Measurements from ENCODE around the gene OR10C1.
"Not testable (repeated sequence)": the region's sequence is repeated elsewhere in the genome, so short reads cannot be mapped to it uniquely, and the experiment has no call there.

OR10C1 gene, protein sequence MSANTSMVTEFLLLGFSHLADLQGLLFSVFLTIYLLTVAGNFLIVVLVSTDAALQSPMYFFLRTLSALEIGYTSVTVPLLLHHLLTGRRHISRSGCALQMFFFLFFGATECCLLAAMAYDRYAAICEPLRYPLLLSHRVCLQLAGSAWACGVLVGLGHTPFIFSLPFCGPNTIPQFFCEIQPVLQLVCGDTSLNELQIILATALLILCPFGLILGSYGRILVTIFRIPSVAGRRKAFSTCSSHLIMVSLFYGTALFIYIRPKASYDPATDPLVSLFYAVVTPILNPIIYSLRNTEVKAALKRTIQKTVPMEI
- total RNA-seq, result 0 to 0.44 (median 0) reads per million in 17 experiments

DNA sequence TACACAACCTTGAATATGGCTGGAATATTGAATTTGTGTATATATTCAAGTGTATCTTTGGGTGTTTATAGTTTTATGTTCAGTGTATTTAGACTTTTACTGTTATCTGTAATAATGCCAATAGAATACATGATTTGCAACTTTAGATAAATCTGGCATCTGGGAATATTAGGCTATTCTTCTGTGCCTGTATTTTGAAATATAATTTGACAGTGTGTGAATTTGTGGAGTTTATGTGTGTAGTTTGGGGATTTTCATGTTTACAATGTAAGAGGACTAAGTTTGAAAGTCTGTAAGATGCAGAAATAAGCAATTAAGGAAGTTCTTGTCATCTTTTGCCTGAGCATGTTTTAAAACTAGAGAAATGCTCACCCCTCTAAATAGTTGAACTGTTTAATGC is at the start of gene OR10C1:
TSS of gene OR10C1 (plus strand) at position 301 of the 400 bp plus-strand sequence. CDS start 710 bp downstream, outside the sequence.
- no peak for DNase-seq

DNA sequence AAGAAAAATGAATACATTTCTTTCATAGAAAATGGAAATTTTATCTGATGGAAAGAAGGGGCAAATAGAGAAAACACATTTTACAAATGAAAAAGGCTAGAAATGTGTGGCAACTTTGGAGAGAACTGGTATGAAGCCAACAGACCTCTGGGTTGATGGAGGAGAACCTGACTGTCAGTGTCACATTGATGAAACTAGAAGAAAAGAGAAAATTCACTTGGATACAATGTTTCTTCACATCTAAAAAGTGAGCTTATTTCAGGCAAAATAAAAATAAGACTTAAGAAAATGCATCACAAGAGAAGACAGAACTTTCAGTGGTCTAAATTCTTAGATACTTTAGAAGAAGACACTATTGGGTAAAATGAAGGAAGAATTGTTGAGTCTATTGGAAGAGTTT is 43.8 kb upstream of the OR10C1 start, which contains the start of gene OR12D2:
TSS of gene OR12D2 (plus strand) at position 301 of the 400 bp plus-strand sequence. CDS start 1,069 bp downstream, outside the sequence.
- no peak for DNase-seq

DNA sequence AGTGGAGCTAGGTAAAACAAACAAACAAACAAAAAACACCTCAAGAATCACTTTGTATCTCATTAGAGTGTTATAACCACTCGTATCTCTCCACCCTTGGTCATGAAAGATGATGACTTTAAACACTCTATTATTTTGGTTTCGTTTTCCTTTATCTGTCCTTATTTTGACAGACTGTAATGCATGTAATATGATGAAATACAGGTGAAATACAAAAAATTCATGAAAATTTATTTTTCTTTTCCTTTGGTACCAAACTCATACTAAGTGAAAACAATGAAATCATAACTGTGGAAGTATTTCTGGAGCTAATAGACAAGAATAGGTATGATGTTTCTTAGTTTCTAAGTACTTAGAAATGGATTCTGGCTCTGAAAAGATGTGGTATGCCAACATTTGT is 39.6 kb upstream of the OR10C1 start:
- no peak for DNase-seq

DNA sequence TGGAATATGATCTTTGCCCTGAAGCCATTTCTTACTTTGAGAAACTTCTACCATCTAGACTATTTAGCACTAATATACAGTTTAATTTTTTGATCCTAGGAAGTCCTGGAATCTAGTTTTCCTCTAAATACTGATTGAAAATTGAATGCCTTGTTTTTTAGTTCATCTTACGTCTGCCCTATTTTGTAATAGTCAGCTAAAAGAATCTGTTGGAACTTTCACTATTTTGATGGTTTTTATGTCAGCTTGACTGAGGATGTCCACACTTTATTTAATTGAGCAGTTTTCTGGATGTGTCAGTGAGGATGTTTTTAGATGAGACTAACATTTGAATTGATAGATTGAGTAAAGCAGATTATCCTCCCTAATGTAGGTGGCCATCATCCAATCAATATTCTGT is 35.3 kb upstream of the OR10C1 start:
- DNase-seq, result no peak

DNA sequence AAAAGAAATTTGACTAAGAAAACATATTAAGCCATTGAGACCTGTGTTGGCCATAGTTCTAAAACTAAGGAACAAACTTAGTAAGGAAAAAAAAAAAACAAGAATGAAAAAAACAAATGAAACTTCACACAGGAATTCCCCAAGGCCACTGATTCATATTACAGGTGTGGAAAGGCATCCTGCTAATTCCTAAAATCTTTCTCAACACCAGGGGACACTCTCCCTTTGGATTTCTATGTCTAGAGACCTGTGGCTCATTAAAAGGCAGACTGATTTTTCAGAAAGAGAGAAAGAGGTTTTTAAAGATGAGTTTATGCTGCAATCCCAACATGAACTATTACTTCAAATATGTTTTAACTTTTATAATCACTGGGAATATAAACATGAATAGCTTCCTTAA is 24.5 kb upstream of the OR10C1 start, which contains the start of gene OR12D1:
TSS of gene OR12D1 (plus strand) at position 341 of the 400 bp plus-strand sequence.
- DNase-seq, result no peak

DNA sequence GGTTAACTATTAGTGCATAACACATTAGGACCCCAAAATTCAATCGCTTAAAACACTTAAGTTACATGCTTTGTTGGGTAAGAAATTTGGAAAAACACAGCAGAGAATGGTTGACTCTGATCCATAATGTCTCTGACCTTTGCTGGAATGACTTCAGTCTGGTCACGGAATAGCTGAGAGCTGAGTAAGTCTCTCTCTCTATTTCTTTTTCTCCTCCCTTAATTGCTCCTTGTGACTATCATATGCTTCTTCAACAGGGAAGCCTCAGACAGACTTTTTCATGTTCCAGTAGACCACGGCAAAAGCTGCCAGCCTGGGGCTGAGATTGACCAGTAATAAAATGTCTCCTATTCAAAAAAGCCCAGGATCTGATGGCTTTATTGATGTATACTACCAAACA is 19.6 kb upstream of the OR10C1 start:
- no peak for DNase-seq

DNA sequence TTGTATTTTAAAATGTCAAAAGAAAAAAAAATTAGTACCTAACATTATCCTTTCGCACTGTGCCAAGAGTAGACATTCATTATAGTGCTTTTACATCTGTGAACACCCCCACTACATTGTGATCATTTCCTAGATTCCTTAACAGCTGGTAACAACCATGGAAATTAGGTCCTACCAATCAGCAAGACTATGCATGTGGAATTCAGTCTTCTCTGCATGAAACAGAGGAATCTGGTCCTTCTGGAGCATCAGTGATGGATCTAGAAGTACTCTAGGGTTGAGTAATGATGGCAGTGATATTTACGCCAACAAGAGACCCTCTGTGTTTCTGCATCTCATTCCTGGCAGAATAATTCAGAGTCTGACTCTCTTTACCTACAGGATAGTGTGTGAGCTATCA is 14.9 kb upstream of the OR10C1 start:
- no peak for DNase-seq

DNA sequence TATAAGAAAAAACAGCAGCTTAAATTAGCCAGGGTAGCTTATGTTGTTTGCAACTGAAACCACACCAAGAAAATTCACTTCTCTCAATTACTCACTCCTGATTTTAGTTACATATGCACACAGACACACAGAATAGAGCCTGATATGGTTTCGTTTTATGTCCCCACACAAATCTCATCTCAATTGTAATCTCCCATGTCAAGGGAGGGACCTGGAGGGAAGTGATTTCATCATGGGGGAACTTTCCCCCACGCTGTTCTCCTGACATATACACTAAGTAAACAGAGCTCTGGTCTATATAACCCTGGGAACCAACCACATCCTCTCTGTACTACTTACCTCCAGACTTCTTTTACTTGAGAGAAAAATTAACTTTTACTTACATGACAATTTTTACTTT is 14.5 kb upstream of the OR10C1 start:
- no peak for DNase-seq

DNA sequence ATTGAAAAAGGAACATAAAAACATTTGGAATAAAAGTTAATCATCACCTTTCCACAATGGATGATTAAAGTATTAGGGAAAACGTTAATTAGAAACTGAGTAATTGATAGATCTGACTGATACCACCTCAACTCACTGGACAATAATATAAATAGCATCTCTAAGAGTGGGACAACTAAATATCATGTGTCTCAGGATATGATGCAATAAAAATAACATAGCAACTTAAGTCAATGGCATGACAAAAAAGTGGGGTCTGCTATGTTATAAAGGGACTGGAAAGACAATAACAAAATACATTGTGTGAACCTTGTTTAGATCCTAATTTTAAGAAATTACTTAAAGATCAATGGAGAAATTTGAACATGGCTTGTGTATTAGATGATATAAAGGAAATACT is 14.0 kb upstream of the OR10C1 start:
- DNase-seq, result no peak

DNA sequence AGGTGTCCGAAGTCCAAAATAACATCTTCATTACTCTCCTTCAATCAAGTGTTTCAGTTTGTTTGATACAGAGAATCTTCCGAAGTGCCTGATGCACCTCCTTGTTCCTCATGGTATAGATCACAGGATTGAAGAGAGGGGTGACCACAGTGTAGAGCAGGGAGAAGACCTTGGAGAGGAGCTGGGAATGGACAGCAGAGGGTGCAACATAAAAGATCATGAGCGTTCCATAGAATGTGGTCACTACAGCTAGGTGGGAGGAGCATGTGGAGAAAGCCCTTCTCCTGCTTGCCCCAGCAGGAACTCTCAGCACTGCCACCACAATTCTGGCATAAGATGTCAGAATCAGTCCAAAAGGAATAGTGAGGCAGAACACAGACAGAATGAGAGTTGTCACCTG is 12.5 kb upstream of the OR10C1 start:
- no peak for DNase-seq

DNA sequence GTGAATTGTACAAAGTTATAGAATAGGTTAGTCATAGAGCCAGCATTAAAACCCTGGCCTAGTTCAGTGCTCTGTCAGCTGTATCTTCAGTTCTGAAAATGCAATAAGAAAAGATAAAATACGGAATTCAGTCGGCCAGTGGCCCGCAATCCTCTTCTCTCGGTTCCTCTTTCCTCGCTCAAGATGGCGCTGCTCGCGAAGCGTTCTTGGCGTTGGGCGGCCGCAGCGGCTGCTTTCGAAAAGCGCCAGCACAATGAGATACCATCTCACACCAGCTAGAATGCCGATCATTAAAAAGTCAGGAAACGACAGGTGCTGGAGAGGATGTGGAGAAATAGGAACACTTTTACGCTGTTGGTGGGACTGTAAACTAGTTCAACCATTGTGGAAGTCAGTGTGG is 2.4 kb upstream of the OR10C1 start:
- not testable (repeated sequence) for DNase-seq

DNA sequence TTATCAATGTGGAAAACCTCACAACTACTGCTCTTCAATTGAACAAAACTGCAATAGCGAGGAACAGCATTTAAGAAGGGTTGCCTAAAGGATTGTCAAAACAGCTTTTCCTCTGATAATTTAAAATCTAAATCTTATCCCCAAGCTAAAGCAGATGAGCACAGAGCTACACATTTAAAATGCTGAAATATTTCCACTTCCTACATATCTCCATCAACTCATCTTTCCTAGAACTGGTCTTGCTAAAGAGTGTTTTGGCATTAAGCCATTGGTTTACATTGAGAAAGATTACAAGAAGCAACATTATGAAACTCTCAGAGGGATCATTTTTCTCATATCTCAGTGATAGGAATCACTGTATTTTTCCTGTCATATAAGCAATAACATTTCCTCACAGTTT is 3.6 kb downstream of the OR10C1 start:
- no peak for DNase-seq

DNA sequence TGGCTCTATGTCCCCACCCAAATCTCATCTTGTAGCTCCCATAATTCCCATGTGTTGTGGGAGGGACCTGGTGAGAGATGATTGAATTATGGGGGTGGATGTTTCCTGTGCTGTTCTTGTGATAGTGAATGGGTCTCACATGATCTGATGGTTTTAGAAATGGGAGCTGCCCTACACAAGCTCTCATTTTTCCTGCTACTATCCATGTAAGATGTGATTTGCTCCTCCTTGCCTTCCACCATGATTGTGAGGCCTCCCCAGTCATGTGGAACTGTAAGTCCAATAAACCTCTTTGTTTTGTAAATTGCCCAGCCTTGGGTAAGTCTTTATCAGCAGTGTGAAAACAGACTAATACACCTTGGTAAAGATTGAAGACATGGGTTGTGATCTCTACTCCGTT is 4.9 kb downstream of the OR10C1 start:
- DNase-seq, result not testable (repeated sequence)

DNA sequence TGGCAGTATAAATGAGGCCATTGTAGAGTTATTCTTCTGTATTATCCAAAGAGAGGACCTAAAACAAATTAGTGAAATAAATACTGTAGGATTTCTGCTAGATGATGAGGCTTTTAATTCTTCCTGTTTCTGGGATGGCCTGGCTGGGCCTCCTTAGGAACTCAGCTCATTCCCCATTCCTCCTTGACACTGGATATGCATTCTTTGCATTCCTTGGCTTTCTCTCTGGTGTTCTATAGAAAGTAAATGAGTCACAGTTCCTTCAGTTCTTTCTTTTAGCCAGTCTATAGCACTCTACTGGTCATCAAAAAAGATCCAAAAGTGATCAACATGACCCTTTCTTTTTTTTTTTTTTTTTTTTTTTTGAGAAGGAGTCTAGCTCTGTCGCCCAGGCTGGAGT is 8.6 kb downstream of the OR10C1 start:
- DNase-seq, result no peak

DNA sequence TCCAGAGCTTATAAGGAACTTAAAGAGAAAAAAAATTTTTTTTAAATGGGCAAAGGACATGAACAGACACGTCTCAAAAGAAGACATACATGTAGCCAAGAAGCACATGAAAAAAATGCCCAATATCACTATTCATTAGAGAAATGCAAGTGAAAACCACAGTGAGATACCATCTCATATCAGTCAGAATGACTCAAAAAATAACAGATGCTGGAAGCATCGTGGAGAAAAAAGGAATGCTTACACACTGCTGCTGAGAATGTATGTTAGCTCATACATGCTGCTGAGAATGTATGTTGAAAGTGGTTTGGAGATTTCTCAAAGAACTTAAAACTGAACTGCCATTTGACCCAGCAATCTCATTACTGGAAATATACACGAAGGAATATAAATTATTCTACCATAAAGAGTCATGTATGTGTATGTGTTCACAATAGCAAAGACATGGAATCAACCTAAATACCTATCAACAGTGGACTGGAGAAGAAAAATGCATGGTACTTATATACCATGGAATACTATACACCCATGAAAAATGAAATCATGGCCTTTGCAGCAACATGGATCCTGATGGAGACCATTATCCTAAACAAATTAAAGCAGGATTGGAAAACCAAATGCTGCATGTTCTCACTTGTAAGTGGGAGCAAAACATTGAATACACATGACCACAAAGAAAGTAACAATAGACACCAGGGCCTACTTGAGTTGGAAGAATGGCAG is 12.5 kb downstream of the OR10C1 start:
- no peak for DNase-seq

DNA sequence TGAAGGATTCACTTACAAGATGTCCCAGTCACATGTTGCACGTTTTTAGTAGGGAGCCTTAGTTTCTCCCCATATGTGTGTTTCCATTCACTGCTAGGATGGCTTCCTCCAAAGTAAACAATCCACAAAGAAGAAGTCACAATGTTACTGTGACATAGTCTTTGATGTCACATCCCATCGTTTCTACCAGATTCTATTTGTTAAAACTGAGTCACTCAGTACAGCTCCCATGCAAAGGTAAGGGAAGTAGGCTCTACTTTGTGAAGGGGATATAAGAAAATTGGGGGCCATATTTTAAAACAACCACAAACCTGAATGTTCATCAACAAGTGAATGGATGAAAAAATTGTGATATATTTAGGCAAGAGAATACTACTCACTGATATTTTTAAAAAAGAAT is 17.9 kb downstream of the OR10C1 start, which contains the start of the genes OR11A1 and OR2H1:
TSS of gene OR11A1 (minus strand) at position 101 of the 400 bp plus-strand sequence. CDS start 29,430 bp downstream, outside the sequence.
TSS of gene OR2H1 (plus strand) at position 185 of the 400 bp plus-strand sequence. CDS start 4,615 bp downstream, outside the sequence.
- DNase-seq, result no peak

DNA sequence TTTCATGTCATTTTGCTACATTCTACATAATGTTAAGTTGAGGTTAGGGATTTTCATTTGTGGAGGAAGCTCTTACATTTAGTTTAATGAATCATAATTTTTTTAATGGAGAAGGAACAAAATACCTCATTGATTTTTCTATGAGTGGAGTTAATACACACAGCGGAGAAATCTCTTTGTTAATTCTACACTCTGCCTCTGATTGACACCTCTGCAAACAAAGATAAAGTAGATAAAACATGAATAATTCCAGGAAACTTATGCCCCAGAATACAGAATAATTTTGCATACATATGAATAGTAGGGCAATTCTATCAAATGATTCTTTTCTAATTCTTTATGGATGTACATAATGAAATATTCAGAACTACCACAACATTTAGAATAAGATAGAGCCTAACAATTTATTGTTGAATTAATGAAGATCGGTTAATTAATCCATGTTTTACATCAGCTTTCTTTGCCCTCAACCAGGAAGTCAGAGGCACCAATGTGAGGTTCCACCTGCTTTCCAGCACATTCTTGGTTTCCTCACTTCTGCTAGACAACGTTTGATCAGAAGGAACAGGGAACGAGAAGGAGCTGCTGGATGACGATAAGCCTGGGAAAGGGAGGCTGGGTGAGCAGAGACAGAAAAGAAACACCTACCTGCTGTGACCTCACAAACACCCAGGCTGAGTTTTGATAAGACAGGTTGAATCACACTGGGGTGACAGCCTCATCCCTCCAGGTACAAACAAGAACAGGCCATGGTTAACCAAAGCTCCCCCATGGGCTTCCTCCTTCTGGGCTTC is 22.1 kb downstream of the OR10C1 start:
- no peak for DNase-seq

DNA sequence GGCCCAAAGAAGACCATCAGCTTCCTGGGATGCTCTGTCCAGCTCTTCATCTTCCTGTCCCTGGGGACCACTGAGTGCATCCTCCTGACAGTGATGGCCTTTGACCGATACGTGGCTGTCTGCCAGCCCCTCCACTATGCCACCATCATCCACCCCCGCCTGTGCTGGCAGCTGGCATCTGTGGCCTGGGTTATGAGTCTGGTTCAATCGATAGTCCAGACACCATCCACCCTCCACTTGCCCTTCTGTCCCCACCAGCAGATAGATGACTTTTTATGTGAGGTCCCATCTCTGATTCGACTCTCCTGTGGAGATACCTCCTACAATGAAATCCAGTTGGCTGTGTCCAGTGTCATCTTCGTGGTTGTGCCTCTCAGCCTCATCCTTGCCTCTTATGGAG is 22.9 kb downstream of the OR10C1 start:
- DNase-seq, result no peak

DNA sequence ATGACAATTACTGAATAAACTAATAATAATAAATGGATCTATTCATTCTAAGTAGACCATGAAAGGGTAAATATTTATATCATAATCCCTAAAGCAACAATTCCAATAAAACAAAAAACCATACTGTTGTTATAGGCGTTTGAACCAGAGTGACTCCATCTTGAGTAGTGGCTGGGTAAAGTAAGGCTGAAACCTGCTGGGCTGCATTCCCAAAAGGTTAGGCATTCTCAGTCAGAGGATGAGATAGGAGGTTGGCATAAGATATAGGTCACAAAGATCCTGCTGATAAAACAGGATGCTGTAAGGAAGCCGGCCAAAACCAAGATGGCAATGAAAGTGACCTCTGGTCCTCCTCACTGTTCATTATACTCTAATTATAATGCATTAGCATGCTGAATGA is 26.2 kb downstream of the OR10C1 start:
- DNase-seq, result no peak

DNA sequence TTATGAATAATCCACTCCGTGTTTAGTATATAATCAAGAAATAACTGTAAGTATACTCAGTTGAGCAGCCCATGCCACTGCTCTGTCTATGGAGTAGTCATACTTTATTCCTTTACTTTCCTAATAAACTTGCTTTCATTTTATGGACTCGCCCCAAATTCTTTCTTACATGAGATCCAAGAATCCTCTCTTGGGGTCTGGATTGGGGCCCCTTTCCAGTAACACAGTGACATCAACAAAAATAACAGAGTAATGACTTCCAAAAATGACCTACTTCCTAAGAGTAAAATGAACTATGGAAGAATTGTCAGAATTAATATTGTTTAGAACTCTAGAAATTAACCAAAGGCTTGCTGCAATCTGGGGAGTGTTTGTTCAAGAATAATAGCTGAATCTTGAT is 26.7 kb downstream of the OR10C1 start:
- no peak for DNase-seq

DNA sequence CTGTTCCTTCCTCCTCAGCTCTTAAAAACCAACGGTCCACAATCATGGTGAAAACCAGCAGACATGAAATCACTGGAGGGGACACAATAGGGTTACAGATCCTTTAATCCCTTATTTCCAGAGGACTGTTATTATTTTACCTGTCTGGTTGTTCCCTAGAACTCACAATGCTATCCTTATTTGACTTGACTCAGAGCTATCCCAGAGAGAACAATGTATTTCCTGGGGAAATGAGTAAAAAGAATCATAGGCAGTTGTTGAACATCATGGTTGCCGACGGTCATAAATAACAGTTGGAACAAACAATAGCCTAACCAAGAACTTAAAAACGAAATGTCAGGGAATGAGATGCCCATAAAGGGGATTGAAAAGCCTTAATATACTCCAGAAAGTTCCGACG is 27.1 kb downstream of the OR10C1 start:
- DNase-seq, result no peak

DNA sequence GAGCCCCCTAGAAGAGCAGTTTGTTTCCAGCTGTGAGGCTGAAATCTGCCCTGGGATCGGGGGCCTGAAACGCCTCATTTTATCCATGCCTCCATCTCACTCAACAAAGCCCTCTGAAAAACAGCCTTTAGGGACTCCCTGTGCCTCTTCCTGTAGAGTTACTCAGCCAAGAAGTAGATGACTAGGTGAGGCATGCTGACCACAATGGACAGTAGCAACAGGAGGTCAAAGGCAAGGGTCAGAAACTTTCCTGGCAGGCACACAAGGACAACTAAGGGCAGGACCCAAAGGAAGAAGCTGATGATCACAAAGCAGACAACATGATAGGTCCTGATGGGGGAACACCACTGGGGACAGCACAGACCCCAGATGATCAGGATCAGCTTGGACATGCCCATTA is 35.9 kb downstream of the OR10C1 start:
- no peak for DNase-seq

DNA sequence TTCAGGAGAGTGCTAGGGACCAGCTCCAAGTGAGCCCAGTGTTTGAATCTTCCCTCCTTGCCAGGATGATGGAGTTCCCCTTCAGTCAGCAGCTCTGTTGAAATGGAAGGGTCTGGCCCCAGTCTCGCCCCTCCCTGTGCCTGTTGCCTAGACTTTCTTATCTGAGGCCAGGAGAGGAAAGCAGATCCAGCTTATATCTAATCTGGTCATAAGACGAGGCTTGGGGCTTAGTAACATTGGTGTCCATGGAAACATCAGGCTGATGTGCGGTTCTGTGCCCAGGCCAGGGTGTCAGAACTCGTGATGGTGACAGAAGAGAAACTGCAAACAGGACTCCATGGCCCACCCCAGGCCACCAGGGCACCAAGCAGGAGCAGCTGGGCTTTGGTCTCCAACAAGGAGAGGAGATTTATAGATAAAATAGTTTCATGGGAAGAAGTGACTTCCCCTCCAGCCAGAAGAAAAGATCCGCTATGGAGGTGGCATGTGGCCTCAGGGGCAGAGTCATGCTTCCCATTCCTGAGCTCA is 38.9 kb downstream of the OR10C1 start:
- DNase-seq, result no peak

Measured in suppressor macrophage (primary cell).